Neural progenitor cell (in vitro differentiated cells): ENCODE data around the gene CDH13. TPM values are rescaled to one million over a fixed set of nuclear protein-coding genes. Genes with fewer than 3 reads are reported as not detected.

ENCODE experiments used
- DNase-seq: peaks from one replicate; pipeline ENCODE4 v3.0.0-alpha.2; 2016; ENCODE audit warnings: low spot score
- H2AFZ ChIP-seq: fragments of 200-600 bp; sonication (generic); replicated peaks from 2 replicates; pipeline ENCODE4 v1.6.1; 2016; ENCODE audit warnings: antibody characterized with exemption
- H3F3A ChIP-seq: fragments of 200-600 bp; sonication (generic); 2 replicates; pipeline ENCODE4 v1.6.1; 2016; ENCODE audit warnings: antibody characterized with exemption, low read depth
- H3K27ac ChIP-seq: fragments of 200-600 bp; sonication (generic); 2 replicates; pipeline ENCODE4 v1.5.1; 2016; ENCODE audit warnings: mild to moderate bottlenecking
- H3K27me3 ChIP-seq: fragments of 200-600 bp; sonication (generic); 2 replicates; pipeline ENCODE4 v1.6.1; 2016; ENCODE audit warnings: mild to moderate bottlenecking, moderate library complexity
- H3K36me3 ChIP-seq: fragments of 200-600 bp; sonication (generic); 2 replicates; pipeline ENCODE4 v1.5.1; 2016
- H3K4me1 ChIP-seq: fragments of 200-600 bp; sonication (generic); 2 replicates; pipeline ENCODE4 v1.6.1; 2016; ENCODE audit warnings: mixed run types
- H3K4me2 ChIP-seq: fragments of 200-600 bp; sonication (generic); 2 replicates; pipeline ENCODE4 v1.6.1; 2016
- H3K4me3 ChIP-seq: fragments of 200-600 bp; sonication (generic); 2 replicates; pipeline ENCODE4 v1.5.1; 2016
- H3K79me2 ChIP-seq: fragments of 200-600 bp; sonication (generic); 2 replicates; pipeline ENCODE4 v1.6.1; 2016; ENCODE audit warnings: low read depth
- H3K9ac ChIP-seq: fragments of 200-600 bp; sonication (generic); 2 replicates; pipeline ENCODE4 v1.6.1; 2016
- H3K9me3 ChIP-seq: fragments of 200-600 bp; sonication (generic); 2 replicates; pipeline ENCODE4 v1.5.1; 2016; ENCODE audit warnings: low read depth
- H4K20me1 ChIP-seq: fragments of 200-600 bp; sonication (generic); 2 replicates; pipeline ENCODE4 v1.6.1; 2016; ENCODE audit warnings: low read depth
- H3K27ac Mint-ChIP-seq: 3 replicates; pipeline ENCODE4 v1.8.0; 2021; ENCODE audit warnings: mixed read lengths
- H3K27me3 Mint-ChIP-seq: 2 replicates; pipeline ENCODE4 v1.8.0; 2022; ENCODE audit warnings: low read depth, mild to moderate bottlenecking, inconsistent platforms, moderate library complexity, mixed read lengths; ENCODE audit not compliant: insufficient read depth
- H3K36me3 Mint-ChIP-seq: 3 replicates; pipeline ENCODE4 v1.8.0; 2021; ENCODE audit warnings: mixed read lengths
- H3K4me1 Mint-ChIP-seq: 3 replicates; pipeline ENCODE4 v1.8.0; 2021; ENCODE audit warnings: mixed read lengths
- H3K4me3 Mint-ChIP-seq: 3 replicates; pipeline ENCODE4 v1.8.0; 2021; ENCODE audit warnings: mild to moderate bottlenecking, moderate library complexity, mixed read lengths
- H3K9me3 Mint-ChIP-seq: 3 replicates; pipeline ENCODE4 v1.8.0; 2020; ENCODE audit warnings: mixed read lengths
- EZH2 ChIP-seq: fragments of 200-600 bp; sonication (generic); IDR thresholded peaks from 2 replicates; pipeline ENCODE4 v1.6.1; 2017; ENCODE audit warnings: antibody characterized with exemption, mild to moderate bottlenecking, moderate library complexity
- EZH2phosphoT487 ChIP-seq: fragments of 200-600 bp; sonication (generic); IDR thresholded peaks from 2 replicates; pipeline ENCODE4 v1.6.1; 2017; ENCODE audit warnings: antibody characterized with exemption
- total RNA-seq: library from RNA; depleted of rRNA; stranded (reverse); fragments of >200 nt; gene quantifications from 2 replicates; pipeline ENCODE4 v1.2.3, GENCODE V29; 2015; ENCODE audit warnings: low replicate concordance
- TF ChIP-seq, protein P1 (sequence below): fragments of 200-600 bp; sonication (generic); IDR thresholded peaks from 2 replicates; pipeline ENCODE4 v1.5.1; 2017; ENCODE audit warnings: antibody characterized with exemption, mild to moderate bottlenecking

Gene CDH13
- total RNA-seq, 1 donor from 2014 or later = 3.0 TPM

DNA sequence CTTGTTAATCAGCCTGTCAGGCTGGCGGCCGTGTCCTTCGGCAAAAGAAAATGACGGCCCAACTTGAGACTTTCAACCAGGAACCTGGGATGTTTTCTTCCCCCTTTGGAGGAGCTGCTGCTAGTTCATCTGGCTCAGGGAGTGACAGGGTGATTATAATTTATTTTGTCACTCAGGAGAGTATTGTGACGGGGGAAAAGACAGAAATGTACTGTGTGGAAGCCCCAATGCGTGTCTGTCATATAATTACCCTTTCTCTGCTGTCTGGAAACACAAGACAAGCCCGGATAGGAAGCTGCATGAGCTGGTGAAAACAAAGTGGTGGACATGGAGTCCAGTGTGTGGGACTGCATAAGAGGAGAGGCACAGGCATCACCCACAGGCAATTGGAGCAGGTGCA is 854.8 kb downstream of the CDH13 start:
- no peaks in the 10 kb centered on the region for H3K36me3 ChIP-seq
- H3K9me3 ChIP-seq = no peaks in the 10 kb centered on the region
- H3K4me1 ChIP-seq = no peaks in the 10 kb centered on the region
- H2AFZ ChIP-seq = no peak overlapping the region
- H4K20me1 ChIP-seq = no peaks in the 10 kb centered on the region
- H3K4me3 ChIP-seq = no peak overlapping the region
- no peak overlapping the region for H3K4me2 ChIP-seq
- H3K27me3 ChIP-seq = no peaks in the 10 kb centered on the region
- no peaks in the 10 kb centered on the region for H3K36me3 Mint-ChIP-seq
- H3K27ac Mint-ChIP-seq = no peak overlapping the region
- no peak overlapping the region for H3K4me3 Mint-ChIP-seq
- peaks cover 9% of the 10 kb centered on the region for H3K27me3 Mint-ChIP-seq
- TF ChIP-seq, protein P1, sequence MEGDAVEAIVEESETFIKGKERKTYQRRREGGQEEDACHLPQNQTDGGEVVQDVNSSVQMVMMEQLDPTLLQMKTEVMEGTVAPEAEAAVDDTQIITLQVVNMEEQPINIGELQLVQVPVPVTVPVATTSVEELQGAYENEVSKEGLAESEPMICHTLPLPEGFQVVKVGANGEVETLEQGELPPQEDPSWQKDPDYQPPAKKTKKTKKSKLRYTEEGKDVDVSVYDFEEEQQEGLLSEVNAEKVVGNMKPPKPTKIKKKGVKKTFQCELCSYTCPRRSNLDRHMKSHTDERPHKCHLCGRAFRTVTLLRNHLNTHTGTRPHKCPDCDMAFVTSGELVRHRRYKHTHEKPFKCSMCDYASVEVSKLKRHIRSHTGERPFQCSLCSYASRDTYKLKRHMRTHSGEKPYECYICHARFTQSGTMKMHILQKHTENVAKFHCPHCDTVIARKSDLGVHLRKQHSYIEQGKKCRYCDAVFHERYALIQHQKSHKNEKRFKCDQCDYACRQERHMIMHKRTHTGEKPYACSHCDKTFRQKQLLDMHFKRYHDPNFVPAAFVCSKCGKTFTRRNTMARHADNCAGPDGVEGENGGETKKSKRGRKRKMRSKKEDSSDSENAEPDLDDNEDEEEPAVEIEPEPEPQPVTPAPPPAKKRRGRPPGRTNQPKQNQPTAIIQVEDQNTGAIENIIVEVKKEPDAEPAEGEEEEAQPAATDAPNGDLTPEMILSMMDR = no peak
- TF ChIP-seq EZH2 (no peak), EZH2phosphoT487 (no peak)
- DNase-seq = no peak
- no peaks in the 10 kb centered on the region for H3K79me2 ChIP-seq
- H3F3A ChIP-seq = no peaks in the 10 kb centered on the region
- H3K4me1 Mint-ChIP-seq = peaks cover 9% of the 10 kb centered on the region
- no peak overlapping the region for H3K27ac ChIP-seq
- H3K9me3 Mint-ChIP-seq = no peaks in the 10 kb centered on the region
- H3K9ac ChIP-seq = no peak overlapping the region

DNA sequence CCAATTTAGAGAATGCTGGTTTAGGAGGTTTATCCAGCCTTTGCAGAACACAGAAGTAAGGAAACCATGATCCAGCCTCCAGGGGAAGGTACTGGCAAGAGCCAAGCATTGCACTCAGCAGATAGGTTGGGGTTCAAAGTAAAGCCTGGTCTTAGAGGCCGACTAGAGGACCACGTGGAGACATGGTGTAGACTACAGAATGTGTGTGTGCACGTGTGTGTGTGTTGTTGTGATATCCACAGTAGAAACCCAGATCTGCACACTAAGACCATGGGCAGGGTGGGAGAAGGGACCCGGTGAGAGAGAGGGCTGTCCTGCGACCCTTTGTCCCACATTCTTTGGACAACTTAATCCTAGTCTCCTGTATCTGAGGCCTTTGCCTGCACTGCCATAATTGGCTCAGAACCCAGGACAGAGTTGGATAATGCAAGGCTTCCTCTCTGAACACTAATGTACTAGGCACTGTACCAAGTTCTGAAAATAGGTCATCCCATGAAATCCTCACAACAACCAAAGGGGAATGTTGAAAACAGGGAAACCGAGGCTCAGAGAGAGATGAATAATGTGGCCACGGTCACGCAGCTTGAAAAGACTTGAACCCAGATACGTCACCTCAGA is 855.9 kb downstream of the CDH13 start:
- Mint-ChIP-seq H3K27ac (no peak overlapping the region), H3K4me1 (peaks cover 9% of the 10 kb centered on the region), H3K27me3 (peaks cover 9% of the 10 kb centered on the region), H3K4me3 (no peak overlapping the region), H3K9me3 (no peaks in the 10 kb centered on the region), H3K36me3 (no peaks in the 10 kb centered on the region)
- no peak for DNase-seq
- Histone ChIP-seq H4K20me1 (no peaks in the 10 kb centered on the region), H3K4me1 (no peaks in the 10 kb centered on the region), H3K27me3 (no peaks in the 10 kb centered on the region), H3K9me3 (no peaks in the 10 kb centered on the region), H3K79me2 (no peaks in the 10 kb centered on the region), H3K9ac (no peak overlapping the region), H3K27ac (no peak overlapping the region), H3K36me3 (no peaks in the 10 kb centered on the region), H3K4me3 (no peak overlapping the region), H2AFZ (no peak overlapping the region), H3F3A (no peaks in the 10 kb centered on the region), H3K4me2 (no peak overlapping the region)
- TF ChIP-seq EZH2phosphoT487 = no peak
- TF ChIP-seq, protein P1 = no peak
- TF ChIP-seq EZH2 = no peak

DNA sequence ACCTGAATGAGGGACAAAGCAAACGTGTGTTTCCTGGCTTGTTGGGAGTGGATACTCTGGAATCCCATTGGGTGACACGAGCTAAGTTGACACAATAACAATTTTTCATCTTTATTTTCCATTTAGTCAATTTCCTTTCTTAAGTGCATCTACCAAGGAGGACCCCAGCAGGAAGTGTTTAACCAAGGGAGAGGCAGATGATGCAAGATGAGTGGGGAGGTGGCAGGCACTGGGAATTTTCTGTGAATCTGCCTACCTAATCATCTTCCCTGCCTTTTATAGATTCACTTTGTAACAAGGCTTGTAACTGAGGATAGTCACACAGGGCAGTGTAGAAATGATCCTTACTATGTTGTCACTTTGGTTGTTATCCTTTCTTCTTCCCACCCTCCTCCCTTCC is 863.3 kb downstream of the CDH13 start:
- Histone ChIP-seq H3K4me2 (no peak overlapping the region), H4K20me1 (no peaks in the 10 kb centered on the region), H3F3A (no peaks in the 10 kb centered on the region), H3K4me1 (no peaks in the 10 kb centered on the region), H3K9ac (no peak overlapping the region), H2AFZ (no peak overlapping the region), H3K4me3 (no peak overlapping the region), H3K79me2 (no peaks in the 10 kb centered on the region), H3K27me3 (no peaks in the 10 kb centered on the region), H3K36me3 (no peaks in the 10 kb centered on the region), H3K9me3 (no peaks in the 10 kb centered on the region), H3K27ac (no peak overlapping the region)
- H3K36me3 Mint-ChIP-seq = no peaks in the 10 kb centered on the region
- no peak overlapping the region for H3K27ac Mint-ChIP-seq
- H3K4me1 Mint-ChIP-seq = no peaks in the 10 kb centered on the region
- no peak overlapping the region for H3K4me3 Mint-ChIP-seq
- peaks cover 2% of the 10 kb centered on the region for H3K27me3 Mint-ChIP-seq
- TF ChIP-seq EZH2 (no peak), EZH2phosphoT487 (no peak)
- TF ChIP-seq, protein P1 = no peak
- DNase-seq = no peak
- peaks cover 2% of the 10 kb centered on the region for H3K9me3 Mint-ChIP-seq
